H1 (cell line): Measurements from ENCODE around the gene CREB3L1. TPM values are rescaled to one million over a fixed set of nuclear protein-coding genes. Genes with fewer than 3 reads are reported as not detected.

Experiments used
- CTCF ChIA-PET: fragments of 300-600 bp; sonication (Branson Sonifier 250); formaldehyde crosslinking; loops from one replicate; lab custom pipeline; 2021; ENCODE audit not compliant: partially characterized antibody; lab: Charles Lee
- POLR2A ChIA-PET: fragments of 300-600 bp; sonication (Branson Sonifier 250); formaldehyde crosslinking; loops from one replicate; lab custom pipeline; 2021; ENCODE audit warnings: inconsistent platforms; ENCODE audit not compliant: partially characterized antibody; lab: Charles Lee
- DNase-seq, 2 experiments: peaks; one replicate each; pipeline versions ENCODE4 v3.0.0 to v3.0.0-alpha.2; 2010 to 2022; ENCODE audit warnings: low spot score in 2 of 2, low read depth in 1 of 2, mixed read lengths in 1 of 2
- FAIRE-seq: peaks from 2 replicates; lab custom pipeline; 2011; peaks lifted over from hg19 to GRCh38; lab: Jason Lieb, UNC
- H2AFZ ChIP-seq: 2 replicates; pipeline ENCODE4 v1.8.1; 2012; ENCODE audit warnings: low read length, inconsistent platforms
- H2AK5ac ChIP-seq: 2 replicates; pipeline ENCODE4 v1.6.1; 2013; ENCODE audit warnings: low read depth, low read length
- H2BK120ac ChIP-seq: replicated peaks from 2 replicates; pipeline ENCODE3; 2013; ENCODE audit warnings: low read depth, low read length, inconsistent platforms
- H2BK12ac ChIP-seq: 2 replicates; pipeline ENCODE4 v1.6.1; 2013; ENCODE audit warnings: low read depth, low read length
- H2BK15ac ChIP-seq: 2 replicates; pipeline ENCODE4 v1.6.1; 2013; ENCODE audit warnings: low read length
- H2BK20ac ChIP-seq: 2 replicates; pipeline ENCODE4 v1.6.1; 2013; ENCODE audit warnings: low read length
- H2BK5ac ChIP-seq: 2 replicates; pipeline ENCODE4 v1.6.1; 2013; ENCODE audit warnings: low read depth, low read length
- H3K14ac ChIP-seq: 2 replicates; pipeline ENCODE4 v1.6.1; 2013; ENCODE audit warnings: inconsistent platforms; ENCODE audit not compliant: insufficient read length
- H3K18ac ChIP-seq: 2 replicates; pipeline ENCODE4 v1.6.1; 2013; ENCODE audit warnings: low read length; ENCODE audit errors: extremely low read depth
- H3K23ac ChIP-seq: 2 replicates; pipeline ENCODE4 v1.6.1; 2013; ENCODE audit warnings: inconsistent platforms; ENCODE audit not compliant: insufficient read length
- H3K23me2 ChIP-seq: 2 replicates; pipeline ENCODE4 v1.6.1; 2013; ENCODE audit warnings: low read depth, low read length
- H3K27ac ChIP-seq: 2 replicates; pipeline ENCODE4 v1.6.1; 2011; ENCODE audit warnings: low read depth, low read length, inconsistent platforms
- H3K27me3 ChIP-seq, 4 experiments: replicated peaks in 1 of 4; 1 replicate in 1 of 4; 2 replicates in 3 of 4; pipeline versions ENCODE4 v1.6.1 to v1.8.1; 2011 to 2013; ENCODE audit warnings: low read length in 3 of 4, mild to moderate bottlenecking in 3 of 4, inconsistent platforms in 2 of 4, mixed read lengths in 2 of 4, moderate library complexity in 1 of 4; ENCODE audit not compliant: control insufficient read depth in 3 of 4, insufficient read depth in 3 of 4; ENCODE audit errors: extremely low read depth in 1 of 4
- H3K36me3 ChIP-seq, 4 experiments: 2 replicates each; pipeline versions ENCODE4 v1.6.1 to v1.8.1; 2011 to 2013; ENCODE audit warnings: mild to moderate bottlenecking in 4 of 4, low read length in 3 of 4, moderate library complexity in 2 of 4, control low read depth in 1 of 4, inconsistent platforms in 1 of 4; ENCODE audit not compliant: insufficient read depth in 4 of 4, control insufficient read depth in 2 of 4
- H3K4ac ChIP-seq: replicated peaks from 2 replicates; pipeline ENCODE3; 2013; ENCODE audit warnings: low read length, low read depth, mixed read lengths, inconsistent platforms; ENCODE audit not compliant: insufficient read length
- H3K4me1 ChIP-seq, 4 experiments: replicated peaks in 1 of 4; 1 replicate in 1 of 4; 2 replicates in 3 of 4; pipeline versions ENCODE4 v1.6.1 to v1.8.1; 2011 to 2013; ENCODE audit warnings: low read length in 3 of 4, inconsistent platforms in 2 of 4, mixed read lengths in 1 of 4; ENCODE audit not compliant: insufficient read depth in 4 of 4, control insufficient read depth in 3 of 4
- H3K4me2 ChIP-seq, 2 experiments: 2 replicates each; pipeline versions ENCODE4 v1.6.1 to v1.8.1; 2011 to 2013; ENCODE audit warnings: low read depth in 2 of 2, low read length in 2 of 2, control low read depth in 1 of 2, inconsistent platforms in 1 of 2, mild to moderate bottlenecking in 1 of 2; ENCODE audit not compliant: insufficient read depth in 1 of 2
- H3K4me3 ChIP-seq, 4 experiments: fragments of 200-600, 300-600 bp in 1 of 4; sonication (generic), shearing (Covaris generic), sonication (Bioruptor Twin) in 1 of 4; 2 replicates each; pipeline versions ENCODE4 v1.5.1 to v1.8.1; 2011 to 2016; ENCODE audit warnings: low read length in 4 of 4, low read depth in 3 of 4, control low read depth in 2 of 4, inconsistent platforms in 2 of 4, mild to moderate bottlenecking in 2 of 4, mixed read lengths in 1 of 4, moderate library complexity in 1 of 4; ENCODE audit not compliant: insufficient read depth in 2 of 4; ENCODE audit errors: extremely low read depth in 1 of 4
- H3K56ac ChIP-seq: replicated peaks from 2 replicates; pipeline ENCODE3; 2013; ENCODE audit warnings: low read depth, mild to moderate bottlenecking, mixed read lengths, low read length, inconsistent platforms; ENCODE audit not compliant: insufficient read length
- H3K79me1 ChIP-seq: 2 replicates; pipeline ENCODE4 v1.6.1; 2013; ENCODE audit warnings: low read depth, low read length, control low read depth
- H3K79me2 ChIP-seq, 2 experiments: 2 replicates each; pipeline versions ENCODE4 v1.6.1 to v1.8.1; 2012 to 2013; ENCODE audit warnings: low read length in 2 of 2, mild to moderate bottlenecking in 2 of 2, inconsistent platforms in 1 of 2; ENCODE audit not compliant: insufficient read depth in 2 of 2, control insufficient read depth in 1 of 2
- H3K9ac ChIP-seq, 4 experiments: replicated peaks in 1 of 4; 1 replicate in 1 of 4; 2 replicates in 3 of 4; pipeline versions ENCODE4 v1.6.1 to v1.8.1; 2011 to 2013; ENCODE audit warnings: low read depth in 3 of 4, low read length in 3 of 4, control low read depth in 2 of 4, mild to moderate bottlenecking in 2 of 4, moderate library complexity in 2 of 4, inconsistent platforms in 1 of 4; ENCODE audit errors: extremely low read depth in 1 of 4
- H3K9me3 ChIP-seq, 2 experiments: 2 replicates each; pipeline versions ENCODE4 v1.6.1 to v1.8.1; 2012 to 2013; ENCODE audit warnings: mild to moderate bottlenecking in 2 of 2, moderate library complexity in 2 of 2, control low read depth in 1 of 2, inconsistent platforms in 1 of 2, low read depth in 1 of 2, low read length in 1 of 2, mixed read lengths in 1 of 2; ENCODE audit not compliant: insufficient read depth in 2 of 2
- H4K20me1 ChIP-seq, 2 experiments: replicated peaks in 1 of 2; 2 replicates each; pipeline versions ENCODE3 to v1.8.1; 2011 to 2013; ENCODE audit warnings: inconsistent platforms in 2 of 2, low read length in 2 of 2, mild to moderate bottlenecking in 1 of 2; ENCODE audit not compliant: insufficient read depth in 2 of 2, control insufficient read depth in 1 of 2
- H4K5ac ChIP-seq: 2 replicates; pipeline ENCODE4 v1.6.1; 2013; ENCODE audit warnings: low read length, low read depth, mixed read lengths, inconsistent platforms; ENCODE audit not compliant: insufficient read length
- H4K8ac ChIP-seq: 2 replicates; pipeline ENCODE4 v1.8.0; 2013; ENCODE audit warnings: mild to moderate bottlenecking, moderate library complexity, low read length, inconsistent platforms; ENCODE audit not compliant: insufficient read depth; ENCODE audit errors: extremely low read depth
- H4K91ac ChIP-seq: replicated peaks from 2 replicates; pipeline ENCODE3; 2013; ENCODE audit warnings: low read length, mixed read lengths, inconsistent platforms; ENCODE audit not compliant: insufficient read length
- FOSL1 ChIP-seq: IDR thresholded peaks from 2 replicates; pipeline ENCODE4 v1.6.1; 2011; ENCODE audit warnings: mild to moderate bottlenecking, low read depth, low read length, moderate library complexity; ENCODE audit not compliant: insufficient read depth
- GABPA ChIP-seq: IDR thresholded peaks from 2 replicates; pipeline ENCODE4 v1.6.1; 2011; ENCODE audit warnings: mild to moderate bottlenecking, low read length, moderate library complexity, borderline replicate concordance; ENCODE audit not compliant: insufficient read depth
- HDAC2 ChIP-seq, 2 experiments: fragments of 300-600 bp in 1 of 2; sonication (generic) in 1 of 2; IDR thresholded peaks; 2 replicates each; pipeline ENCODE4 v1.6.1; 2011 to 2012; ENCODE audit warnings: low read depth in 2 of 2, low read length in 2 of 2, mild to moderate bottlenecking in 2 of 2, moderate library complexity in 2 of 2, borderline replicate concordance in 1 of 2, inconsistent platforms in 1 of 2
- HDAC6 ChIP-seq: IDR thresholded peaks from one replicate; pipeline ENCODE4 v1.7.1; 2012; ENCODE audit warnings: low read depth, mild to moderate bottlenecking, inconsistent platforms, low read length, moderate library complexity
- NRF1 ChIP-seq: IDR thresholded peaks from 2 replicates; pipeline ENCODE4 v1.6.1; 2011; ENCODE audit warnings: mild to moderate bottlenecking, low read depth, low read length, improper control_type of control experiment
- SRF ChIP-seq: IDR thresholded peaks from 2 replicates; pipeline ENCODE4 v1.6.1; 2011; ENCODE audit warnings: mild to moderate bottlenecking, low read depth, low read length, moderate library complexity
- USF2 ChIP-seq: IDR thresholded peaks from 2 replicates; pipeline ENCODE4 v1.6.1; 2011; ENCODE audit warnings: low read length, improper control_type of control experiment
- WGBS, 2 experiments: shearing (Covaris generic) in 1 of 2; methylation state at CpG; one replicate each; pipeline versions ENCODE4 v1.1.6 to v1.1.7; 2013 to 2015; ENCODE audit warnings: low lambda C conversion rate in 2 of 2, mixed read lengths in 2 of 2, inconsistent platforms in 1 of 2, low coverage in 1 of 2, missing lambda C conversion rate in 1 of 2; ENCODE audit not compliant: insufficient replicate concordance in 2 of 2, insufficient coverage in 1 of 2, insufficient read length in 1 of 2; ENCODE audit errors: extremely low coverage in 1 of 2, missing lambda C conversion rate in 1 of 2; 5-methylcytosine and 5-hydroxymethylcytosine counted together
- polyA plus RNA-seq, 7 experiments: library from polyadenylated mRNA; depleted of rRNA in 3 of 7; stranded (reverse) in 5 of 7; unstranded in 2 of 7; fragments of >200 nt in 5 of 7; fragments of 200-250 nt in 2 of 7; gene quantifications; 1 replicate in 5 of 7; 2 replicates in 1 of 7; 4 replicates in 1 of 7; pipeline versions ENCODE4 v1.2.1 to v1.2.3, GENCODE V29; 2011 to 2013; ENCODE audit warnings: missing spikeins in 2 of 7, mixed read lengths in 2 of 7
- total RNA-seq: library from RNA; stranded (reverse); fragmentation: NEBNext Ultra II Directional; extraction: Animal tissue kit (Norgen Biotek cat#: 25700); gene quantifications from 2 replicates; pipeline ENCODE4 v1.2.1, GENCODE V29; 2021
- TF ChIP-seq, protein P1 (sequence below): IDR thresholded peaks from 2 replicates; pipeline ENCODE4 v1.6.1; 2012; ENCODE audit warnings: inconsistent platforms

CREB3L1 gene
- total and polyA plus RNA-seq, 2 of the 8 experiments (the other 6 are each of a cell fraction or from before 2014, with no cell fraction given) = 4.1 to 12.7 TPM

- no peak overlapping the region for H4K5ac ChIP-seq
- TF ChIP-seq USF2 = no peak
- no peak for TF ChIP-seq HDAC2 (IDR thresholded peaks at IDR 0.05; ENCODE audit: borderline replicate concordance in 1 of 2, low read depth in 2 of 2, low read length in 2 of 2)
- TF ChIP-seq FOSL1 = no peak
- TF ChIP-seq GABPA = no peak
- TF ChIP-seq, protein P1, sequence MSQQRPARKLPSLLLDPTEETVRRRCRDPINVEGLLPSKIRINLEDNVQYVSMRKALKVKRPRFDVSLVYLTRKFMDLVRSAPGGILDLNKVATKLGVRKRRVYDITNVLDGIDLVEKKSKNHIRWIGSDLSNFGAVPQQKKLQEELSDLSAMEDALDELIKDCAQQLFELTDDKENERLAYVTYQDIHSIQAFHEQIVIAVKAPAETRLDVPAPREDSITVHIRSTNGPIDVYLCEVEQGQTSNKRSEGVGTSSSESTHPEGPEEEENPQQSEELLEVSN = no peak
- no peak for TF ChIP-seq HDAC6
- no peak for TF ChIP-seq SRF
- no peak for TF ChIP-seq NRF1
- H2BK12ac ChIP-seq = no peak overlapping the region
- DNase-seq (no peak), FAIRE-seq (no peak)
- H3K4me3 ChIP-seq = no peak overlapping the region
- H3K4ac ChIP-seq = no peak overlapping the region
- no peak overlapping the region for H3K18ac ChIP-seq
- no peak overlapping the region for H2BK120ac ChIP-seq
- H3K4me1 ChIP-seq = no peaks in the 10 kb centered on the region; a peak in 1 of 7 replicates
- peak overlapping the region; percentile 70; the same call in 1 of the 2 replicates for H2AFZ ChIP-seq
- no peak overlapping the region for H3K4me2 ChIP-seq
- H3K9me3 ChIP-seq = no peaks in the 10 kb centered on the region
- ChIA-PET POLR2A (interaction anchor here (2.1 to 2.2 kb wide), 2 partner anchors 13 to 22 kb away, joined by 4 to 9 read pairs; no protein-coding TSS in a partner anchor), CTCF (interaction anchor here (0.8 to 21.7 kb wide), 2 partner anchors 56 to 96 kb away, joined by 3 to 858 read pairs; no protein-coding TSS in a partner anchor)
- WGBS, 2 experiments = 89% methylated on average over 3 of the region's 3 CpGs; no CpG with 5 or more reads in 1 of the 2 experiments
- H3K79me1 ChIP-seq = no peaks in the 10 kb centered on the region
- H3K23me2 ChIP-seq = no peaks in the 10 kb centered on the region
- H2AK5ac ChIP-seq = no peak overlapping the region
- no peak overlapping the region for H4K91ac ChIP-seq
- no peak overlapping the region for H3K56ac ChIP-seq
- H3K27ac ChIP-seq = no peak overlapping the region
- no peaks in the 10 kb centered on the region for H3K27me3 ChIP-seq
- H2BK5ac ChIP-seq = no peak overlapping the region
- H3K79me2 ChIP-seq = no peaks in the 10 kb centered on the region
- H3K36me3 ChIP-seq = no peaks in the 10 kb centered on the region
- H2BK20ac ChIP-seq = no peak overlapping the region
- no peak overlapping the region for H2BK15ac ChIP-seq
- H3K14ac ChIP-seq = no peak overlapping the region
- no peak overlapping the region for H3K23ac ChIP-seq
- no peak overlapping the region for H3K9ac ChIP-seq
- H4K20me1 ChIP-seq = no peaks in the 10 kb centered on the region
- no peak overlapping the region for H4K8ac ChIP-seq
Measured at GRCh38 chr11:46256540-46257001, 20.9 kb upstream of the CREB3L1 start.
